GM18507 (cell line): ENCODE results near the gene MDM2.

Experiments used
- DNase-seq: peaks from one replicate; pipeline ENCODE4 v3.0.0; 2011; ENCODE audit warnings: low read depth; ENCODE audit not compliant: insufficient read length; ENCODE audit errors: extremely low spot score
- FAIRE-seq: peaks from 2 replicates; lab custom pipeline; 2011; peaks lifted over from hg19 to GRCh38; lab: Jason Lieb, UNC

Gene MDM2

DNA sequence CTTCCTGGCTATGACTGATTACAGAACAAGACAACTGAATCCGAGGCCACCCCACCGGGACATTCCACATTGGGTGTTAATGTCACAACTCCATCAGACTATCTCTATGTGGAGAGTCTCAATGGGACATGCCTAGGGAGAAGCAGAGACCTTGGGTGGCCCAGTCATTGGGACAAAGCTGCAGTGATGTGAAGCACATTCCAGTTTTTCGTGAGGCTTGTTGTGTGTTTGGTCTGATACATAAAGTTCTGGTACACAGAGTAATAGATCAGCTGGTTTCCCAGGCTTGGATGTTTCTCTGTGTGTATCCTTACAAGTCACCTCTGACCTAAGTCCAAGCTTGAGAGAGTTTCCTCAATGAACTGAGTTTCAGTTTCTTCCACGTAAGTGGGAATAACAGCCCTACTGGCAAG lies 82.7 kb downstream of the MDM2 start:
- DNase-seq = no peak
- no peak for FAIRE-seq

DNA sequence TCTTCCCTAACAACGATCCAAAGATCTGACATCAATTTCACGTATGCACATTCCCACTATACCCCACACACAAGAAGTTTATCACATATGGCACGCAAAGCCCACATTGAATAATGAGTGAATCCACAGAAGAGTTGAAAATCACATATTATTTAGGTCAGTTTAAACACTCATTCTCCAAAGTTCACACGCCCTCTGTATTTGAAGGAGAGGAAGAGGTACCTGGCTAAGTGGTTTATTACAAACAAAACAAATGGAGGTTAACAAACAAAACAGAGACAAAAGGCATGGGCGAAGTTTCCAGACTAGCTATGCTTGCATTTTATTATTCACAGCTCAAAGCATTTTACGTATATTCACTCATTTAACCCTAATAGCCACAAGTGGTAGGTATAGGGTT lies 83.2 kb downstream of the MDM2 start:
- DNase-seq = no peak
- FAIRE-seq = no peak

DNA sequence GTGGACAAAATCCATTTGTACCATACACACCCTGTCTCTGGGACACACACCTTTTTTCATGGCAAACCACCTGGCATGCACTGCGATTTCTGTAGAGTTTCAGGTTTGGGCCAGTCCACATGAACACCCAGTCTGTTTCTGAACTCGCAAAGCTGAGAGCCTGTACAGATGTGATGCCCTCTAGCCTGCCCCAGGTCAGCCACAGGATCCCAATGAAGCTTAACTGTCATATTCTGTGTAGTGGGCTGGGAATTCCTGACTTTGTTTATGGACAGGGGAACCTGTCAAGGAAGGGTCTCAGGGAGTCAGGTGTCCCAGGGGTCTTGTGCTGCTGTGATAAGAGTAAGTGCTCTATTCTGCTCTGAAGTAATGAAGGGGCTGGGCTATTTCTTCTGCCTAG lies 85.2 kb downstream of the MDM2 start:
- DNase-seq (no peak), FAIRE-seq (no peak)

DNA sequence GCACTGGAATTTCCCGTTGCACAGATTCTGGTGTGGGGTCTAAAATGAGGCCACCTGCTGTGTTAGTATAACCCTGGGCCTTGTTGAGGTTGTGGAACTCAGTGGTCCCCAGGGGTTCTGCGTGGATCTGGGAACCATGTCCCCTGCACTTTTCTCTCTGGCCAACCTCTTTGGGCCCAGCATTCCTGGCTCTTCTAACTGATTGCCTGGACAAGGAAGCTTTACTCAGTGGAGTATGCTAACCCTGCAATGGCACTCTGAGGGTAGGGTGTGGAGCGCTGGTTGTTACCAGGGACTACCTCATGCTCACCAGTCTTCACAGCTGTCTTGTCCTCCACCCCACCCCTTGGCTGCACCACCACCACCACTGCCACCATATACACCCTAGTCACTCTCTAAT lies 85.8 kb downstream of the MDM2 start:
- no peak for FAIRE-seq
- DNase-seq = no peak

DNA sequence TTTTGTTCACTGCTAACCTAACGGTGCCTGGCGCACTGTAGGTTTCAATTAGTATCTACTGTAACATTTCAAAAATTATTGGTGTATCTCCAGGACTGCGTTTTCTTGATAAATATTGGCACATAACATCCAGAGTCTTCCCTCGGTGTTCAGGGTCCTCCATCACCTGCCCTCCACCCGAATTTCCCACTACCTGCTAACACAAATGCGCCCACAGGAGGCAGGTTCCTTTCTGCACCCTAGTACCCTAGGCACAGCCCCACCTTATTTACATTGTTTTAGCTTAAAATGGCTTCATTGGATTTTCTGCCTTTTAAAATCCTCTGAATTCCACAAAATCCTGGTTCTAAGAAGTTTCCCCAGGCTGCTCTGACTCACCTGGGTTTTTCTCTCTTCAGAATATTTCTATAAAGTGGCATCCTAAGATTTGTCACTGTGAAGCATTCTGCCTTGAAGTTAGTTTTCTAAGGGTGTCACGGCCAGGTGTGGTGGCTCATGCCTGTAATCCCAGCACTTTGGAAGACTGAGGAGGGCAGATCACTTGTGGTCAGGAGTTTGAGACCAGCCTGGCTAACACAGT lies 86.4 kb downstream of the MDM2 start:
- no peak for DNase-seq
- no peak for FAIRE-seq

DNA sequence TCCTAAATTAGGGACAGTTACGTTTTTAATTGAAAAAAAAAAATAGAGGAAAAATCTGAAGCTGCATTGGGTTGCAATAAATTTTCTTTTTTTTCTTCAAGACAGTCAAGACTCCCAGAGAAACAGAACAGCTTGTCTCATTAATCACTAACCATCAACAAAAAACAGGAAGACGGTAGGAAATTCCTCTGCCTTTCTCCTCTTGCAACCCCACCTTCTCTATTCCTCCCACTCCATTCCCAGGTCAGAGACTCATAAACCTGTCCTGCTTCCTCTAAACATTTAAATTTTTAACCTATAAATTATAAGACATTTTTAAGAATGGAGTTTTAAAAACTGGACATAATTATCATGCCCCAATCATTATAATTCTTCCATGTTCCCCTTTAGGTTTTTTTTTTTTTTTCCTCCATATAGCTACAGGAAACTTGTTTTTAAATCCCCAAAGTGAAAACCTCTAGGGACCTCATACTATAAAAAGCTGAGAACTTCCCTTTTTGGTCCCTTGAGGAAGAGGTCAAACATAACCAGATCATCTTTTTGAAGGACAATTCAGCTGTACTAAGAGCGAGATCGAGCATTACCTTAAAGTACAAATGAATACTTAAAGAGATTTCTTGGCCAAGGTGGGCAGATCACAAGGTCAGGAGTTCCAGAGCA lies 89.0 kb downstream of the MDM2 start:
- DNase-seq (no peak), FAIRE-seq (peak; percentile 35)

DNA sequence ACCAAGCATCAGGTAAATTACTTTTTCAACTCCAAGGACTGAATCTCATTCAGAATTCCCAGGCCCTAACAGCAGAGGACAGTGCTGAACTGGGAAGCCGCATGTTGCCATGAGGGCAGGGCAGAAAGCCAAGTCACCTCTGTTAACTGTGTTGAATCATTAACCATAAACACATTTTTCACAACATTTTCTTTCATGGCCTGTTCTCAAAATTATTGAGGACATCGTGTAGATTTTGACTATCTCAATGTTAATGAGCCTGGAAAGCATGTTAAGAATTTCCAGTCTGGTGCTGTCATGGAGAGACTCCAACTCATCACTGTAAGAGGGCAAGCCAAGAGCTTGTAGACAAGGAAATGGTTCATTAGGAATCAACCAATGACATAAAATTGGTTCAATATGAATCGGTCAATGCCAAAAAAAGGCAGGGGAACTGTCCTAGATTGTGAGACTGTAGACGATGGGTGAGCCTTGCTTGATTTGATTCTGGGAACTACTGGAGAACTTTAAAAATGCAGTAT lies 91.3 kb downstream of the MDM2 start:
- DNase-seq = no peak

DNA sequence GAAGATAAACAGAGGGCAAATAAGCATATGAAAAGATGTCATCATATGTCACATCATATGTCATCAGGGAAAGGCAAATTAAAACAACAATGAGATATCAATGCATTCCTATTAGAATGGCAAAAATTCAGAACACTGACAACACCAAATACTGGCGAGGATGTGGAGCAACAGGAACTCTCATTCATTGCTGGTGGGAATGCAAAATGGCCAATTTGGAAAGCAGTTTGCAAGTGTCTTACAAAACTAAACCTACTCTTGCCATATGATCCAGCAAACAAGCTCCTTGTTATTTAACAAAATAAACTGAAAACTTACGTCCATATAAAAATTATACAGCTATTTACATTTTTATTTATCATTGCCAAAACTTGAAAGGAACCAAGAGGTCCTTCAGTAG lies 92.3 kb downstream of the MDM2 start:
- FAIRE-seq = no peak

More for the DNA sequence above, 91.3 kb downstream of the MDM2 start:
- no peak for FAIRE-seq

More for the DNA sequence above, 92.3 kb downstream of the MDM2 start:
- no peak for DNase-seq
